Progenitor cell of endocrine pancreas (in vitro differentiated cells): ENCODE results near the gene DIAPH2. TPM values are rescaled to one million over a fixed set of nuclear protein-coding genes. Genes with fewer than 3 reads are reported as not detected.
"Not testable (repeated sequence)": the region's sequence is repeated elsewhere in the genome, so short reads cannot be mapped to it uniquely, and the experiment has no call there.

Experiments used
- DNase-seq: peaks from one replicate; pipeline ENCODE4 v3.0.0; 2021; ENCODE audit warnings: low spot score; ENCODE audit not compliant: unreplicated experiment
- H3K27ac Mint-ChIP-seq: 2 replicates; pipeline ENCODE4 v1.8.0; 2021; ENCODE audit warnings: mild to moderate bottlenecking, moderate library complexity, mixed read lengths
- H3K27me3 Mint-ChIP-seq: 2 replicates; pipeline ENCODE4 v1.8.0; 2021; ENCODE audit warnings: mixed read lengths
- H3K36me3 Mint-ChIP-seq: 2 replicates; pipeline ENCODE4 v1.8.0; 2022; ENCODE audit warnings: mixed read lengths; ENCODE audit not compliant: insufficient read depth
- H3K4me1 Mint-ChIP-seq: 2 replicates; pipeline ENCODE4 v1.8.0; 2021; ENCODE audit warnings: low read depth, mixed read lengths
- H3K4me3 Mint-ChIP-seq: 2 replicates; pipeline ENCODE4 v1.8.0; 2021; ENCODE audit warnings: low read depth, mild to moderate bottlenecking, moderate library complexity, mixed read lengths
- H3K9me3 Mint-ChIP-seq: 2 replicates; pipeline ENCODE4 v1.8.0; 2021; ENCODE audit warnings: low read depth, mixed read lengths
- CTCF ChIP-seq: fragments of 200-600 bp; sonication (generic); IDR thresholded peaks from one replicate; pipeline ENCODE4 v1.5.0; 2021; ENCODE audit warnings: antibody characterized with exemption, mild to moderate bottlenecking; ENCODE audit not compliant: unreplicated experiment
- total RNA-seq: library from RNA; stranded (reverse); gene quantifications from 2 replicates; pipeline ENCODE4 v1.2.1, GENCODE V29; 2021

The DIAPH2 gene
- total RNA-seq, 1 donor from 2014 or later, result 29.7 TPM

GRCh38 chrX:96846841-96847240 lies 162.2 kb downstream of the DIAPH2 start:
- Mint-ChIP-seq H3K4me3 (no peak overlapping the region), H3K4me1 (peaks cover 3% of the 10 kb centered on the region)

DNA sequence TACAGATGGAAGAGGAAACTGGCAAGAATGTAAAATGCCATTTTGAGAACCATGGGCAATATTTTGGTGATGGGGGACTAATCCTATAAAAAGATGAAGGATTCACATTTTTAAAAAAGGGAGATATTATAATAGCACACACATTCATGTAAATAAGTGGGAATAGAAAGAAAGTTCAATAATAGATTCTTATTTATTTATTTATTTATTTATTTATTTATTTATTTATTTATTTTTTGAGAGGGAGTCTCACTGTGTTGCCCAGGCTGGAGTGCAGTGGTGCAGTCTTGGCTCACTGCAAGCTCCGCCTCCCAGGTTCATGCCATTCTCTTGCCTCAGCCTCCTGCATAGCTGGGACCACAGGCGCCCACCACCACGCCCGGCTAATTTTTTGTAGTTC lies 174.8 kb downstream of the DIAPH2 start:
- DNase-seq, H3K4me3 Mint-ChIP-seq, H3K36me3 Mint-ChIP-seq, H3K4me1 Mint-ChIP-seq, H3K27me3 Mint-ChIP-seq, H3K27ac Mint-ChIP-seq, H3K9me3 Mint-ChIP-seq: not testable (repeated sequence)

More at GRCh38 chrX:96846841-96847240, 162.2 kb downstream of the DIAPH2 start:
- Mint-ChIP-seq H3K9me3 (no peaks in the 10 kb centered on the region), H3K27me3 (no peaks in the 10 kb centered on the region), H3K27ac (no peak overlapping the region), H3K36me3 (no peaks in the 10 kb centered on the region)
- TF ChIP-seq CTCF, result no peak
- no peak for DNase-seq

DNA sequence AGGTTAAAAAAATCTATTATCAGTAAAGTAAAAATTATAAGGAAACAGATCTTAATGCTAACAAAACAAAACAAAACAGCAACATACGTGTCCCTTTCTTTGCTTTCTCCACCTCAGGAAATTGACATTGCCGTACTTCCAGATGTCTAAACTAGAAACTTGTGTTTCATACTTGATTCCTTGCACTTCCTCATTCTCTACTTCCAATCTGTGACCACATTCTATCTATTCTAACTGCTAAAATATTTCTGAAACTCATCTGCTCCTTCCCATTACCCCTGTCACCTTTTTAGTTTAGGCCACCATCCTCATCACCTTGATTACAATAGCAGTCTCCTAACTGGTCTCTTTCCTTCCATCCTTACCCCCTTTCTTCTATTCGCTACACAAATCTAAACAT lies 176.6 kb downstream of the DIAPH2 start:
- no peaks in the 10 kb centered on the region for H3K9me3 Mint-ChIP-seq
- no peaks in the 10 kb centered on the region for H3K27me3 Mint-ChIP-seq
- H3K4me1 Mint-ChIP-seq, result peaks cover 2% of the 10 kb centered on the region
- no peak overlapping the region for H3K4me3 Mint-ChIP-seq
- H3K36me3 Mint-ChIP-seq, result no peaks in the 10 kb centered on the region
- no peak for TF ChIP-seq CTCF
- no peak for DNase-seq
- no peak overlapping the region for H3K27ac Mint-ChIP-seq

- Mint-ChIP-seq H3K4me1 (peaks cover under 1% of the 10 kb centered on the region), H3K27me3 (no peaks in the 10 kb centered on the region), H3K36me3 (no peaks in the 10 kb centered on the region), H3K9me3 (no peaks in the 10 kb centered on the region), H3K27ac (no peak overlapping the region), H3K4me3 (no peak overlapping the region)
- TF ChIP-seq CTCF, result no peak
- no peak for DNase-seq
Measured at GRCh38 chrX:96861661-96862060, 177.0 kb downstream of the DIAPH2 start.

GRCh38 chrX:96883608-96884007 lies 199.0 kb downstream of the DIAPH2 start, which contains the start of gene RPA4:
Gene RPA4 (plus strand): TSS chrX:96883908. CDS start chrX:96884311, 403 bp downstream.
- H3K9me3 Mint-ChIP-seq, result peaks cover 3% of the 10 kb centered on the region
- no peaks in the 10 kb centered on the region for H3K27me3 Mint-ChIP-seq
- H3K36me3 Mint-ChIP-seq, result peaks cover 10% of the 10 kb centered on the region
- no peak within 1 kb of the TSS for H3K27ac Mint-ChIP-seq
- no peak for TF ChIP-seq CTCF
- no peak within 1 kb of the TSS for H3K4me3 Mint-ChIP-seq
- no peaks in the 10 kb centered on the region for H3K4me1 Mint-ChIP-seq
- no peak for DNase-seq

GRCh38 chrX:96884027-96884426 lies 199.4 kb downstream of the DIAPH2 start:
- Mint-ChIP-seq H3K27me3 (no peaks in the 10 kb centered on the region), H3K4me3 (no peak overlapping the region), H3K36me3 (peaks cover 10% of the 10 kb centered on the region), H3K27ac (no peak overlapping the region), H3K9me3 (peaks cover 3% of the 10 kb centered on the region), H3K4me1 (no peaks in the 10 kb centered on the region)
- DNase-seq, result no peak
- TF ChIP-seq CTCF, result no peak
